WTC11 (cell line): Measurements from ENCODE around the gene KCTD16.

ENCODE experiments used
- ATF1 ChIP-seq: sonication (generic); formaldehyde crosslinking; IDR thresholded peaks from 2 replicates; pipeline ENCODE4 v1.8.1; 2023; ENCODE audit warnings: mild to moderate bottlenecking, moderate library complexity, missing genetic modification reagents
- CREM ChIP-seq: sonication (generic); formaldehyde crosslinking; IDR thresholded peaks from 2 replicates; pipeline ENCODE4 v1.8.1; 2022; ENCODE audit warnings: mild to moderate bottlenecking, missing genetic modification reagents, moderate library complexity
- CTCF ChIP-seq: fragments of 200-600 bp; IDR thresholded peaks from 2 replicates; pipeline ENCODE4 v1.8.0; 2022; ENCODE audit warnings: antibody characterized with exemption
- ESRRA ChIP-seq: sonication (generic); formaldehyde crosslinking; IDR thresholded peaks from 2 replicates; pipeline ENCODE4 v1.8.1; 2022; ENCODE audit warnings: mild to moderate bottlenecking, missing genetic modification reagents, borderline replicate concordance
- MXD4 ChIP-seq: fragments of 250-450 bp; sonication (Bioruptor Pico); IDR thresholded peaks from 2 replicates; pipeline ENCODE4 v1.8.0; 2021; ENCODE audit warnings: mild to moderate bottlenecking, moderate library complexity, borderline replicate concordance
- SP1 ChIP-seq: sonication (generic); formaldehyde crosslinking; conservative IDR thresholded peaks from 2 replicates; pipeline ENCODE4 v1.8.1; 2022; ENCODE audit warnings: missing genetic modification reagents
- TCF7 ChIP-seq: sonication (generic); formaldehyde crosslinking; IDR thresholded peaks from 2 replicates; pipeline ENCODE4 v1.8.0; 2022; ENCODE audit warnings: mild to moderate bottlenecking, low read depth, missing genetic modification reagents, moderate library complexity
- ZBTB43 ChIP-seq: sonication (generic); formaldehyde crosslinking; IDR thresholded peaks from 2 replicates; pipeline ENCODE4 v1.8.1; 2023; ENCODE audit warnings: mild to moderate bottlenecking, missing genetic modification reagents
- ZMAT4 ChIP-seq: fragments of 250-450 bp; sonication (Bioruptor Pico); IDR thresholded peaks from 2 replicates; pipeline ENCODE4 v1.9.0; 2021; ENCODE audit warnings: mild to moderate bottlenecking

GRCh38 chr5:144329681-144330080, 159.0 kb downstream of the KCTD16 start:
- TF ChIP-seq MXD4 (CRISPR knock-in tag): no peak
- no peak for TF ChIP-seq CTCF
- no peak for TF ChIP-seq ZBTB43
- TF ChIP-seq ESRRA: no peak
- no peak for TF ChIP-seq ATF1
- TF ChIP-seq CREM (CRISPR knock-in tag): no peak
- no peak for TF ChIP-seq SP1
- no peak for TF ChIP-seq TCF7 (CRISPR knock-in tag)
- no peak for TF ChIP-seq ZMAT4
